Measurements from ENCODE around the gene RGS13.

DNA sequence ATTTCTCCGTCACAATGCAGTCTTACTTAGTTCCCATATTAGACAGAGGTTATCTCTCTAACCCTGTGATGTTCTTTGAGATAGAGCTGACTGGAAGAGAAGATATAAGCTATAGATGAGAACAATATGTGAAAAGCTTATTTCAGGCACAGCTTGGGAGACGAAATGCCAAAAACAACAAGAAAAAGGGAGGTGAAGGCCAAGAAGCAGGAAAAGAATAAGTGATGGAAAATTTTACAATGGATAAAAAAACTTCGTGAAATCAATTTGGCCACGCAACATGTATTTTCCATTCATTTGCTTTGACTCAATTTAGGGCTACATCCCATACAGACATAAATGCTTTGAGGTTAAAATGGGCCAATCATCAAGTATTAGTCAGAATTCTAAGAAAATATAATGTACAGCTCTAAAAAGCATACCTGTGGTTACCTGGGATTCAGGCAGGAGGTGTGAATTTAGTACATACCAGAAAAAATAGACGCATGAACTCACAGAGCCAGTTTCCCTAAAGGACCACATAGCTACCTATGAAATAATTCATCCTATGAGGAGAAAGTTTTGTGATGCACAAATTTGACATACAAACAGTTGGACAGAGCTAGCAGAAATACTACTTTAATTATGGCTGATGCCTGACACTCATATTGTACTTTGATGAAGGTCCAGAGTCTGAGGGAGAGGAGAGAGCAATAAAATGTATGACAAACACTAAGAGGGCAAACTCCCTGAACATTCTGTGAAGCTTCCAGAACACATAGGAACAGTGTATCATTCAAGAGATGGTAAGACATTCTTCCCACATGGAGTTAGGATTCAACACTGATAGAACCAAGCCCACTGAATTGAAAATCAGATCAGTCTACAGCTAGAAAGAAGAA is 48.3 kb upstream of the RGS13 start:
- TF ChIP-seq, protein P1, sequence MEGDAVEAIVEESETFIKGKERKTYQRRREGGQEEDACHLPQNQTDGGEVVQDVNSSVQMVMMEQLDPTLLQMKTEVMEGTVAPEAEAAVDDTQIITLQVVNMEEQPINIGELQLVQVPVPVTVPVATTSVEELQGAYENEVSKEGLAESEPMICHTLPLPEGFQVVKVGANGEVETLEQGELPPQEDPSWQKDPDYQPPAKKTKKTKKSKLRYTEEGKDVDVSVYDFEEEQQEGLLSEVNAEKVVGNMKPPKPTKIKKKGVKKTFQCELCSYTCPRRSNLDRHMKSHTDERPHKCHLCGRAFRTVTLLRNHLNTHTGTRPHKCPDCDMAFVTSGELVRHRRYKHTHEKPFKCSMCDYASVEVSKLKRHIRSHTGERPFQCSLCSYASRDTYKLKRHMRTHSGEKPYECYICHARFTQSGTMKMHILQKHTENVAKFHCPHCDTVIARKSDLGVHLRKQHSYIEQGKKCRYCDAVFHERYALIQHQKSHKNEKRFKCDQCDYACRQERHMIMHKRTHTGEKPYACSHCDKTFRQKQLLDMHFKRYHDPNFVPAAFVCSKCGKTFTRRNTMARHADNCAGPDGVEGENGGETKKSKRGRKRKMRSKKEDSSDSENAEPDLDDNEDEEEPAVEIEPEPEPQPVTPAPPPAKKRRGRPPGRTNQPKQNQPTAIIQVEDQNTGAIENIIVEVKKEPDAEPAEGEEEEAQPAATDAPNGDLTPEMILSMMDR (IDR thresholded peaks at IDR 0.05), result no peak
- TF ChIP-seq EZH2 (IDR thresholded peaks at IDR 0.05; ENCODE audit: borderline replicate concordance, insufficient read depth, low read depth, low read length, poor library complexity, severe bottlenecking), result no peak

Measured in B cell (primary cell).